HG02759 (cell line): ENCODE data around the gene MYLIP.
"Not testable (repeated sequence)": the region's sequence is repeated elsewhere in the genome, so short reads cannot be mapped to it uniquely, and the experiment has no call there.

ENCODE experiments used
- ATAC-seq: cut with Tn5 transposase; IDR thresholded peaks from one replicate; pipeline ENCODE4 v1.9.1; 2021; ENCODE audit warnings: mild to moderate bottlenecking, moderate library complexity; ENCODE audit not compliant: unreplicated experiment

Gene MYLIP

GRCh38 chr6:16168858-16169257 is 40.0 kb downstream of the MYLIP start:
- ATAC-seq: no peak

GRCh38 chr6:16171400-16171799 is 42.5 kb downstream of the MYLIP start:
- ATAC-seq: no peak

- no peak for ATAC-seq
Measured at GRCh38 chr6:16173167-16173940, 44.5 kb downstream of the MYLIP start.

GRCh38 chr6:16174416-16175078 is 45.7 kb downstream of the MYLIP start:
- no peak for ATAC-seq

- not testable (repeated sequence) for ATAC-seq
Measured at GRCh38 chr6:16176600-16176999, 47.7 kb downstream of the MYLIP start.

GRCh38 chr6:16177881-16178280 is 49.0 kb downstream of the MYLIP start:
- no peak for ATAC-seq

- no peak for ATAC-seq
Measured at GRCh38 chr6:16178351-16178750, 49.5 kb downstream of the MYLIP start.

- ATAC-seq: no peak
Measured at GRCh38 chr6:16179063-16179462, 50.2 kb downstream of the MYLIP start.

GRCh38 chr6:16179970-16180431 is 51.1 kb downstream of the MYLIP start:
- no peak for ATAC-seq

GRCh38 chr6:16180696-16181438 is 52.0 kb downstream of the MYLIP start:
- ATAC-seq: no peak

- ATAC-seq: no peak
Measured at GRCh38 chr6:16181439-16182297, 52.8 kb downstream of the MYLIP start.

GRCh38 chr6:16183187-16183664 is 54.3 kb downstream of the MYLIP start:
- no peak for ATAC-seq

GRCh38 chr6:16184129-16184528 is 55.2 kb downstream of the MYLIP start:
- peak; percentile 64 for ATAC-seq

- ATAC-seq: no peak
Measured at GRCh38 chr6:16184551-16184950, 55.7 kb downstream of the MYLIP start.

GRCh38 chr6:16187176-16187575 is 58.3 kb downstream of the MYLIP start:
- no peak for ATAC-seq

GRCh38 chr6:16190214-16190613 is 61.3 kb downstream of the MYLIP start:
- no peak for ATAC-seq

GRCh38 chr6:16196260-16196983 is 67.5 kb downstream of the MYLIP start:
- ATAC-seq: no peak

GRCh38 chr6:16196984-16197546 is 68.2 kb downstream of the MYLIP start:
- no peak for ATAC-seq
